Left renal pelvis (tissue), 4 donors: ENCODE data around the gene TMEM235. TPM values are rescaled to one million over a fixed set of nuclear protein-coding genes. Genes with fewer than 3 reads are reported as not detected.

Experiments
- DNase-seq, 4 donors: peaks; one replicate each; pipeline ENCODE4 v3.0.0-alpha.2; 2013; ENCODE audit warnings: low read depth in 4 of 4, low spot score in 3 of 4
- polyA plus RNA-seq, 4 donors: library from polyadenylated mRNA; unstranded; fragments of 120-200 nt; gene quantifications; one replicate each; pipeline ENCODE4 v1.2.1, GENCODE V29; 2013; ENCODE audit not compliant: insufficient read length in 4 of 4

TMEM235 gene
- polyA plus RNA-seq: not detected

DNA sequence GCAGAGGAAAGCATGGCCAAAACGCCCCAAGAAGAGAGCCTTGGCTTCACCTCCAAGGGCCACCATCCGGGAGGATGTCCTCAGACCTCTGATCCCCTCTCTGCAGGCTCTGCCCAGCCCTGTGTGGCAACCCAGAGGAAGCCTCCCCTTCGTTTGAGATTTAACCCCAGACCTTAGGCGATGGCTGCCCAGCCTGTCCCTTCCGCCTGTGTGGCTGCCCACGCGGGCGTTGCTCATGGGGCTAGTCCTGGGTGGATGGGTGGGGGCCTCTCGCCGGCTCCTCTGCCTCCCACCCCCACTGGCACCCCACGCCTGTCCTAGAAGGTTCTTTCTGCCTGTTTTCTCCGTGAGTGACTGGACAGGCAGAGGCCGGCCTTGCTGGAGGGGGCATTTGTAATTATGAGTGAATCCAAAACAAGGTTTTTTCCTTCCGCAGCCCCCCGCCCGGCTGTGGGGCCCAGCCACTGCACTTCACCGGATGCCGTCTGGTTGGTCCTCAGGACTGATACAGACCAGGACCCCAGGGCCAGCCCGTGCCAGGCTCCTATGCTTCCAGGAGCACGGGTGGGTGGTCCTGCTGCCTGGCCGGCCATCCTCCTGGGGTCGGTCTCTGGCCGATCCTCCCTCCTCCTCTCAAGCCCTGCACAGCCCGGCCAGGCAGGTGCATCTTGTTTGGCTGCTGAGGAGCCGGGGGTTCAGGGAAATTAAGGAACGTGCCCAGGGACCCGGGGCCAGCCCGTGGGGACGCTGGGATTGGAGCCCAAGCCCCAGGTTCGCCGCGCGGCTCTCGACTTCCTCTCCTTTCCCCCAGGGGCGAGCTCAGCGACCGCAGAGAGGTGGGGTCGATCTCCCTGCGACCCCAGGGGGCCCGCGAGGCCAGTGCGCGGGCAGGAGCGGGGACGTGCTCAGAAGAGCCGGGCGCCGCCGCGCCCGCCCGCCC, at the start of gene TMEM235:
Gene TMEM235 (plus strand): TSS at position 636 of the 940 bp plus-strand sequence. CDS start 393 bp downstream, outside the sequence.
- DNase-seq: no peak

DNA sequence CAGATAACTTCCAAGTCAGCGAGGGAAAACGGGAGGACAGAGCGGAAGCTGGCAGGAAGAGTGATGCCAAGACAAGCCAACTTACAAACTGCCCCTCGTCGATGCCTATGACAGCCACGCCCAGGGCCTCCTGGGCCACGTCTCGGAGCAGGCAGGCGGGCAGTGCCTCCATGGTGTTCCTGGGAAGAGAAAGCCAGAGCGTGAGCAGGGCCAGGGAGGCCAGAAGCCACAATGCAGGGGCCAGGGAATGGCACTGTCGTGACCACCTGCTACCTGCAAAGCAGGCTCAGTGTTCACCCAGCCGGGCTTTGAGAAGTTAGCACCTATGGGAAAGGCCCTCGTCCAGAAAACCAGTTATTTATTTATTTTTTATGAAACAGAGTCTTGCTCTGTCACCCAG, 48.9 kb upstream of the TMEM235 start:
- DNase-seq: no peak

DNA sequence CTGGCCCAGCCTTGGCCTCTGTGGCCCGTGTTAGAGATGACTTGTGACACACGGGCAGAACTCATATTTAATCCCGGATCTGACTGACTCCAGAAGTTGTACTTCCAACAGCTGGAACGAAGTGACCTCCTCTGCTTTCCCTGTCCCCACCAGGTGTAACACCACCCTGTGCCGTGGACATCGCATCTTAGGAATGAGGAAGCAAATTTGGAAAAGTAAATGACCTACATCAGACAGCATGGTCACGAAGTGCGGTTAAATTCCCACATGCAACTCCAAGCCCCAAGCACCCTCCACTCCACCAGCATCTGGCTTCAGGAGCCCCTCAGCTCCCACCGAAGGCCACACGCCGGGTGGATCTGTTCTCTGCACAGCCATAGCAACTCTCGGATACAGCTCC, 47.5 kb upstream of the TMEM235 start:
- no peak for DNase-seq

DNA sequence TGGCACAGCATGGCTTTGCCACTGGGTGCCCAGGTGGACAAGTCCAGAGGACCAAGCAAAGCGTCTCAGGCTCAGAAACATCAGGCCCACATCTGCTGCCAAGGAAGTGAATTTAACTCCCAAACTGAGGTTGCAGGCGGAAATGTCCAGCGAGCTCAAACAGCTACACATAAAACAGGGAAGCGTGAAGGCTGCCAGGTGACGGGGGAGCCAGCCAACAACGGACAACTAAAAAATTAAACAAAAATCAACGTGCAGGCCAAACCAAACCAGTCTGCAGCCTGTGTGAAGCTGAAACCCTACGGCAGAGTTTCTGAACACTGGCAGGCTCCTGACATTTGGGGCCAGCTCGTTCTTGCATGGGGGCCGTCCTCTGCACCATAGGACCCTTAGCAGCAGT, 47.1 kb upstream of the TMEM235 start:
- no peak for DNase-seq

DNA sequence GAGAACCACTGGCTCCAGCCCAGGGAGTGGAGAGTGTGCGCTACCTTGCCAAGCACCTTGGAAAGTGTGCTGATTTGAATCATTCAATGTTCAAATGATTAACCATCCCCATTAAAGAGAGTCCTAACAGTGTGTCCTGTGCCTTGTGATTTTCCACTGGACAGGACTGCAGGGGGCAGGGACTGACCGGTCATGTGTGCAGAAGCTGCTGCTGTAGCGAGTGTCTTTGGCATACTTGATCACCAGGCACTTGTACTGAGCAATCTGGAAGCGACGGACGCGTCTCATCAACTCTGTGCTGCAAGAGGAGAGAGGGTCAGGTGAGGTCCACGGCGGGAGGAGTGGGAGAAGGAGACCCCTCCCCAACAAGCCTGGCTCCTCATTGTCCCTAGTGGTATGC, 46.6 kb upstream of the TMEM235 start:
- no peak for DNase-seq

DNA sequence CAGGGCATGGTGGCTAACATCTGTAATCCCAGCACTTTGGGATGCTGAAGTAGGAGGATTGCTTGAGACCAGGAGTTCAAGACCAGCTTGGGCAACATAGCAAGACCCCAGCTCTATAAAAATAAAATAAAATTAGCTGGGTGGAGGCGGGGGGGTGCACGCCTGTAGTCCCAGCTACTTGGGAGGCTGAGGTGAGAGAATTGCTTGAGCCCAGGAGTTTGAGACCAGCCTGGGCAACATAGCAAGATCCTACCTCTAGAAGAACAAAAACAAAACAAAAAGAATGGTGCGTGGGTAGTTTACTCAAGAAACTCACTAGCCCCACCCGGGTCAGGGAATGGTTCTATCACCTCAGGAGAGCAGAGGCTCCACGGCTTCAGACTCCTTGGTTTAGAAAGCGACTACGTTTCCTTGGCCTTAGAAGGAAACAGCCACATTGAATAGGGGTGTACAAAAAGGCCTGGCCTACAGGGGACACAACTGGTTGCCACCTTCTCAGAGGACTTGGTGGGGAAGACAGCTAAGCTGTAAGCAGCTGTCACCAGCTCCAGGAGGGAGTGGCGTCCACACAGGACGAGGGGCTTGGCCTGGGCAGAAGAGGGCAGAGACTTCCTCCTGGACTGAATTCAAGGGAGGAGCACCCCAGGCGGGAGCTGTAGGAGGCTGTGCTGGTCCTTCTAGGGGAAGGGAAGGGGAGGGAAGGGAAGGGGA, 45.3 kb upstream of the TMEM235 start:
- no peak for DNase-seq

DNA sequence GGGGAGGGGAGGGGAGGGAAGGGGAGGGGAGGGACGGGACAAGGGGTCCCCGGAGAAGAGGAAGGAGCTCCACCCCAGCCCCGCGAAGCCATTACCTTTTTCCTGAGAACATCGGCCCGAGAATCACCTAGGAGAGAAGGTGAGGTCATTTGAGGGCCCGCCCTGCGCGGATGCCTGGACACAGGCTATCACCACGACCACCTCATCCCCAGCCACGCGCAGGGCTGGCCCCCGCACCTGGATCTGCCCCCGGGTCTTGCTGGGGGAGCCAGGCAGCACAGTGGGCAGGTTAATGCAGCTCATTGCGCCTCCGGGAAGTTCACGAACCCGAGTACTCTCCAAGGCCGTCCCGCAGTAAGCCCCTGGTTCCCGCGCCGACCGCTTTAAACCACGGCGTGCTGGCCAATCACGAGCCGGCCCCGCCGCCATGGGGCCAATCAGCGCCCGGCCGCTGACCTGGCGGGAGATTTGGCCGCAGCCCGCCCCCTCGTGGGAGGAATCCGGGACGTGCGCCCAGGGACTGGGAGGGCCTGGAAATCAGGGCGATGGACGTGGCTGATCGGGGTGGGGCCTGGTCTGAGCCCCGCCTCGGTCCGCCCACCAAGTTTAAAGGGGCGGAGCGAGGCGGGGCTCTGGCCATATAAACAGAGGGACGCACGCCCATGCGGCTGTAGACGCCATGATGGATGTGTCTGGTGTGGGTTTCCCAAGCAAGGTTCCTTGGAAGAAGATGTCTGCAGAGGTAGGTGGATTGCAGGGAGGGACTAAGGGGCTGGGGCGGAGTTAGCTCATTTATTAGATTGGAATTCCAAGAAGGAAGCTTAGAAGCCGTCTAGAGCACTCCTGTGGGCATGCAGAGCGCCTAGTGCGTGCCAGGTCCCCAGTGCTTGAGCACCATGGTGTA, 44.5 kb upstream of the TMEM235 start, which contains the start of the genes AFMID and TK1:
Gene AFMID (plus strand): TSS at position 671 of the 904 bp plus-strand sequence. CDS start 9 bp downstream, at position 680.
Gene TK1 (minus strand): TSS at position 361 of the 904 bp plus-strand sequence. CDS start 58 bp downstream, at position 303.
- DNase-seq: peak; percentile 84 to 94 (median 91)

DNA sequence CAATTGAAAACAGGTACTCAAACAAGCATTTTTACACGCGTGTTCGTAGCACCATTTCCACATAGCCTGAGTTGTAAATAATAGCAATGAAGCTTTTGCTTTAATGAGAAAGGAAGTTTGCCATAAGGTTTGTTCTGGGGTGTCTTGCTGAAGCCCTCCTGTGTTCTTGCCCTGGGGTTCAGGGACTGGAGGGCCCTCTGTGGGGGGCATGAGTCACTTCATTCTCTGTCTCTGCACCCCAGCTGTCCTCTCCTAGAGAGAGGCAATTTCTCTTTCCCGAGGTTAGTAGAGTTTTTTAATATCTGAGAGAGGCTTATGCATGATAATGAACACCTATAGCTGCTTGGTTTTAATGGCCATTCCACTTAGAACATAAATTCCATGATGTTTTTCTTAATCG, 34.7 kb upstream of the TMEM235 start:
- no peak for DNase-seq

DNA sequence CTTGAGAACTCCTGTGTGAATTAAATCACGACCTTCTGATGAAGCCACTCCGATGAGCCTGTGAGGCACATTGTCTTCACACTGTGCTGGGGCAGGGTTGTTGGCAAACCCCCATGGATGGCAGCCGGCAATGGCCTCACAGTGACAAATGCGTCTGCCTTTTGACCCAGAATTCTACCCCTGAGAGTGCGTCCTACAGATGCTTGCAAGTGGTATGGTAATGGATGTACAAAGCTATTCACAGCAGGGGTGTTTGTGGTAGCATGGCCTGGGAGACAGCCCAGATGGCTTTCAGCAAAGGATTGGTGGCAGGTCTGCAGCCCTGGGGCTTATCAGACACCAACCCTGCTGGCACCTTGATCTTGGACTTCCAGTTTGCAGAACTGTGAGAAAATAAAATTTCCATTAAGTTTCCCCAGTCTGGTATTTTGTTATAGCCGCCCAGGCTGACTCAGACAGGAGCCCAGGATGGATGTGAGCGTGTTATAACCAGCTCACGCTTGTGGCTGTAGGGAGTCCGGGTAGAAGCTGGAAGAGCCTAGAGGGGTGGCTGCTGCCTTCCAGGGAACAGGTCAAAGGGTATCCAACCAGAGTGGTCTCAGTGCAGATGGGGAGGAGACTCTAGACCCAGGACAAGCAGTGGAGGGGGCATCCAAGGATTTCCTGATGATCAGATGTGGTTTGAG, 34.1 kb upstream of the TMEM235 start:
- no peak for DNase-seq

DNA sequence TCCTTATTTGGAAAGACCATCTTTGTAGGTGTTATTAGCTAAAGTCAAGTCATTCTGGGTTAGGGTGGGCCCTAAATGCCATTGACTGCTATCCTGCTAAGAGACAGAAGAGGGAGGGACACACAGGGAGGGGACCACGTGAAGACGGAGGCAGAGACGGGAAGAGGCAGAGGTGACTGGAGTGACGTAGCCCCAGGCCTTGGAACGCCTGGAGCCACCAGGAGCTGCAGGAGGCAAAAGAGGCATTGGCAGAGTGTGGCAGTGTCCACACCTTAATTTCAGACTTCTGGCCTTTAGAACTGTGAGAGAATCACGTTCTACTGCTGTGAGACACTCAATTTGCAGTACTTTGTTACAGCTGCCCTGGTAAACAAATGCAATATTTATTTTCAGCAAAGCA, 31.0 kb upstream of the TMEM235 start:
- no peak for DNase-seq

DNA sequence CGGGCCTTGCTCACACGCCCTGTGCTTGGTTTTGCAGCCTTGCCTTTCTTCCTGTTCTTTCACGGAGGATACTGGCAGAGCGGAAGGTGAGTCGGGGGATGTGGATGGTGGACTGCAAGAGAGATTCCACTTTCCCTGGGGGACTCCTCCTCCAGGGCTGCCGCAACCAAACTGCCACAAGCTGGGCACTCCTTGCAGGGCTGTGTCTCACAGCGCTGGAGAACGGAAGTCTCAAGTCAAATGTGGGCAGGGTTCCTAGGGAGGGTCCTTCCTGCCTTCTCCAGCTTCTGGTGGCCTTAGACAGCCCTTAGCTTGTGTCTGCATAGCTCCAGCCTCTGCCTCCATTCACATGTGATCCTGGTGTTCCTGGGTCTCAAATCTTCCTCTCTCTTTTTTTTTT, 28.8 kb upstream of the TMEM235 start:
- no peak for DNase-seq

DNA sequence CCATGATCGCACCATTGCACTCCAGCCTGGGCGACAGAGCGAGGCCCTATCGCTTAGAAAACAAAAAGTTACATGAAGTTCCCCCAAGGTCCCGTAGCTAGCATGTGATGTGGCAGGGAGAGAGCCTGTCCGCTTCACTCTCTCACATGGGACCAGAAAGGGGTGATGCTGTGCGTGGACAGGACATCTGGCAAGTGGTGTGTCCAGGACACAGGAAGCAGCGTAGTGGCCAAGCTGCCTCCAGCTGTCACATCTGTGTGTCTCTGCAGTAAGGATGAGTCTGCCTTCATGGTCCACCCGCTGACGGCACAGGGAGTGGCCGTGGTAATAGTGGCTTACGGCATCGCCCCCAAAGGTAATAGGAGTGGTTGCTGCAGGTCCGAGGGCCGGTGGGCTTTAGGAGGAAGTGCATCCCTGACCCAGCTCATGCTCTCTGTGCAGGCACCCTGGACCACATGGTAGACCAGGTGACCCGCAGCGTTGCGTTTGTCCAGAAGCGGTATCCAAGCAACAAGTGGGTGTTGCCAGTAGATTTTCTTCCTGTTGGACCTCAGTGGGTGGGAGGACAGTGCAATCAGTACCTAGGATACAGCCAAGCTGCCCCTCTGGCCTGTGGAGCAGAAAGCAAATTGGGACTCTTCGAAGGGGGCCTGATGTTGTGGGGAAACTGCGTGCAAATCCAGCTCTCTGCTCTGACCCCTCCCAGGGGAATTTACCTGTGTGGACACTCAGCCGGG, 26.9 kb upstream of the TMEM235 start:
- DNase-seq: no peak

DNA sequence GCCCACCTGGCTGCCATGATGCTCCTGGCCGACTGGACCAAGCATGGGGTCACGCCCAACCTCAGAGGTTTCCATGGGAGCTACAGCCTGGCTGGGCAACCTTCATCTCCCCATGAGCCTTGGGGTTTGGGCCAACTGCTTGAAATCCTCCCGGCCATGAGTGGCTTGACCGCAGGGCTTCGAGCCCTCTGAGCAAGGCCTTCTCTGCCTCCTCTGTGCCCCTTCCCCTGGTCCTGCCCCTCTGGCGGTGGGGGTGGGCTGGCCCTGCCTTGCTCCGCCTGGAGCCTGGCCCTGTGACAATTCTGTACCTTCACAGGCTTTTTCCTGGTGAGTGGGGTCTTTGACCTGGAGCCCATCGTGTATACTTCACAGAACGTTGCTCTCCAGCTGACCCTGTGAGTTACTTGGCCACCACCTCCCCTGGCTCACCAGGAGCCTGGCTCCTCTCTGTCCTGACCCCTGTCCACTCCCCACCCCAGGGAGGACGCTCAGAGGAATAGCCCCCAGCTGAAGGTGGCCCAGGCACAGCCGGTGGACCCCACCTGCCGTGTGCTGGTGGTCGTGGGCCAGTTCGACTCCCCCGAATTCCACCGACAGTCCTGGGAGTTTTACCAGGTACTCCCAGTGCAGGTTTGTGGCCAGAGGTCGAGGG, 26.2 kb upstream of the TMEM235 start:
- no peak for DNase-seq

DNA sequence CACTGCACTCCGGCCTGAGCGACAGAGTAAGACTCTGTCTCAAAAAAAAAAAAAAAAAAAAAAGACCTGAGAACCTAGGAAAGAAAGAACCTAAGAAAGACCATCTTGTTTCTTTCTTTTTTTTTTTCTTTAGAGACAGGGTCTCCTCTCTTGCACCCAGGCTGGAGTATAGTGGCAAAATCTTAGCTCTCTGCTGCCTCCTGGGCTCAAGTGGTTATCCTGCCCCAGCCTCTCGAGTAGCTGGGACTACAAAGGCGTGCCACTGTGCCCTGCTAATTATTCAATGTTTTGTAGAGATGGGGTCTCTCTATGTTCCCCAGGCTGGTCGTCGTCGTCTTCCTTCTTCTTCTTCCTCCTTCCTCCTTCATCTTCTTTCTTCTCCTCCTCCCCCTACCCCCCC, 25.1 kb upstream of the TMEM235 start:
- DNase-seq: no peak

DNA sequence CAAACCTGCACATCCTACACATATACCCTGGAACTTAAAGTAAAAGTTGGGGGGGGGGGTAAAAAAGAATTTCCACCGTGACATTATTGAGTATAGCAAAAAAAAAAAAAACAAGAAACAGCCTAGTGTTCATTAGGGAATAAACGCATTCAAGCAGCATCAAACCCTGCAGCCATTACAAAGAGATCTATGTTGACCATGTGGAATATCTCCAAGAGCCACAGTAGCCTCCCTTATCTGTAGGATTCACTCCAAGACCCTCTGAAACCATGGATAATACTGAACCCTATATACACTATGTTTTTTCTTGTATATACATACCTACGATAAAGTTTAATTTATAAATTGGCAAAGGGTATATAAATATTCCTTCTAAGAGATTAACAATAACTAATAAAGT, 22.9 kb upstream of the TMEM235 start:
- DNase-seq: no peak

DNA sequence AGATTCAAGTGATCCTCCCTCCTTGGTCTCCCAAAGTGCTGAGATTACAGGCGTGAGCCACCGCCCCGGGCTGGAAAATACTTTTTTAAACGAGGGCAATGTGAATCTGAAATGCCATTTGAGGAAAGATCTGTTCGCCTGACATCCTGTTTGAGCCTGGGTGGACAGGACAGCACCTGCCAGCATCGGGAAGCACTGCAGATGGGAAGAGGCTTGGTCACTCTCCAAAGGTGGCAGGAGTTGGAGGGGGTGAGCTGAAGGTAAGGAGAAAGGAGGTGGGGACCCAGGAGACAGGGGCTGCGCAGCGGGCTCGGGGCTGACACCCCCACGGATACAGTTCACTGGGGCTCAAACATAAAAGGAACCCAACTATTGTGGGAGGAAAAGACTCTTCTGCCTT, 21.3 kb upstream of the TMEM235 start:
- DNase-seq: no peak

DNA sequence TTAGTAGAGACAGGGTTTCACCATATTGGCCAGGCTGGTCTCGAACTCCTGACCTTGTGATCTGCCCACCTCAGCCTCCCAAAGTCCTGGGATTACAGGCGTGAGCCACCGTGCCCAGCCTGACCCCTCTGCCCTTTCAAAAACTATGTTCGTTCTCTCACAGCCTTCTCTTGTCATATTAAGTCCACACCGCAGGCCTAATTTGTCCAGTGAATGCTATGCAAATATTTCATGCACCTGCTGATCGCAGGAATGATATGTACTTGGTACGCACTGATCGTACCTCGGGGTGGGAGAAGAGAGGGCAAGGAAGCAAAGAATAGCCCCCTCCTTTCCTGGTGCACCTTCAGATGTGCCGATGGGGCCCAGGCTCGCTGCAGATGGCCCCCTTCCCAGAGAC, 20.4 kb upstream of the TMEM235 start:
- DNase-seq: no peak

DNA sequence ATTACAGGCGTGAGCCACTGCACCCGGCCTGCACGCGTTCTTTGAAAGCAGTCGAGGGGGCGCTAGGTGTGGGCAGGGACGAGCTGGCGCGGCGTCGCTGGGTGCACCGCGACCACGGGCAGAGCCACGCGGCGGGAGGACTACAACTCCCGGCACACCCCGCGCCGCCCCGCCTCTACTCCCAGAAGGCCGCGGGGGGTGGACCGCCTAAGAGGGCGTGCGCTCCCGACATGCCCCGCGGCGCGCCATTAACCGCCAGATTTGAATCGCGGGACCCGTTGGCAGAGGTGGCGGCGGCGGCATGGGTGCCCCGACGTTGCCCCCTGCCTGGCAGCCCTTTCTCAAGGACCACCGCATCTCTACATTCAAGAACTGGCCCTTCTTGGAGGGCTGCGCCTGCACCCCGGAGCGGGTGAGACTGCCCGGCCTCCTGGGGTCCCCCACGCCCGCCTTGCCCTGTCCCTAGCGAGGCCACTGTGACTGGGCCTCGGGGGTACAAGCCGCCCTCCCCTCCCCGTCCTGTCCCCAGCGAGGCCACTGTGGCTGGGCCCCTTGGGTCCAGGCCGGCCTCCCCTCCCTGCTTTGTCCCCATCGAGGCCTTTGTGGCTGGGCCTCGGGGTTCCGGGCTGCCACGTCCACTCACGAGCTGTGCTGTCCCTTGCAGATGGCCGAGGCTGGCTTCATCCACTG, 17.3 kb upstream of the TMEM235 start, which contains the start of gene BIRC5:
Gene BIRC5 (plus strand): TSS at position 238 of the 690 bp plus-strand sequence. CDS start 64 bp downstream, at position 302.
- peak; percentile 53 to 75 (median 72) for DNase-seq
